Sigmoid colon (tissue), 4 donors: ENCODE results near the gene PRICKLE4.

ENCODE experiments used
- CTCF ChIP-seq, 4 experiments: fragments of 450-650 bp in 3 of 4; fragments of 200-600 bp in 1 of 4; IDR thresholded peaks; one replicate each; pipeline ENCODE4 v1.5.1; 2016 to 2019; ENCODE audit warnings: antibody characterized with exemption in 4 of 4, mild to moderate bottlenecking in 3 of 4, moderate library complexity in 2 of 4
- EP300 ChIP-seq, 4 donors: sonication (generic); formaldehyde crosslinking; IDR thresholded peaks; one replicate each; pipeline ENCODE4 v1.6.1; 2017; ENCODE audit warnings: antibody characterized with exemption in 4 of 4
- POLR2AphosphoS5 ChIP-seq, 4 donors: sonication (generic); formaldehyde crosslinking; IDR thresholded peaks; one replicate each; pipeline ENCODE4 v1.6.1; 2017; ENCODE audit warnings: antibody characterized with exemption in 4 of 4

DNA sequence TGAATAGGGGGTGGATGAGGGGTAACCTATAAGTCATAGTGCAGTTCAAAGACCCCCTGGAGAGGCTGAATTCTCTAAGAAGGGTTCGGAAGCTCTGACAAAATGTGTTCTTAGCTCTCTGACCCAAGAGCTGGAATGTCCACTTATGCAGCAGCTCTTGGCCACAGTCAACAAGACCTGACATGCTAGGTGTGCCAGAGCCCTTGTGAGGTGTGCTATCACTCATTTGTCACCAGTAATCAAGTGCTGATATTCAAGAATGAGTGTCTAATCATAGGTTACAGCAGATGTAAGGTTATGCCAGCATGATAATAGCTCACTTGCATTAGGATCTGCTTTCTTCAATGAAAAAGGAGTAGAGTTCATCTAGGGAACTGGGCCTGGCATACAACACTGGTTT is 35.0 kb downstream of the PRICKLE4 start:
- TF ChIP-seq CTCF (IDR thresholded peaks at IDR 0.05) (no peak), EP300 (IDR thresholded peaks at IDR 0.05) (no peak), POLR2AphosphoS5 (IDR thresholded peaks at IDR 0.05) (no peak)
